Activated CD4-positive, alpha-beta T cell treated with anti-CD3 and anti-CD28 coated beads, Interleukin-2, Interleukin-4, amounts not matched to agents 100 ng/mL and 50 ng/mL, durations not matched to agents 16 hours and 8 hours (primary cell): ENCODE measurements around the gene MTUS2.

Experiments used
- DNase-seq: peaks from one replicate; pipeline ENCODE4 v3.0.0-alpha.2; 2020; ENCODE audit warnings: low spot score

Gene MTUS2

DNA sequence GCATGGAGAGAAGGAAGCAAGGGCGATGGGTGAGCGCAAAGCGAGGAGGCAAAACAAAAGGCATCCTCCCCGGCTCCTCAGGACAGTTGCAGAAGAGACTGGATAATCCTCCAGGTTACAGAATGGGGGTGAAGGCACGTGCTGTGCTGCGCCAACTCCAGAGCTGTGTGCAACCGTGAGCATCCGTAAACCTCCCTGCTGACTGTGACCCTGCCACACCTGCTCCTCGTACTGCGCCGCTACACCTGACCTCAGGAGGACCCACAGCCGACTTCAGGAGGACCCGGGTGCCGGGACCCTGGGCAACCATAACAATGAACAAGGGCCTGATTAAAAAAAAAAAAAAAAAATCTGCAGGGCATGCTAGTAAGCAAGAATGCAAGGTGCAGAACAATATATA is 706.6 kb downstream of the MTUS2 start:
- no peak for DNase-seq

DNA sequence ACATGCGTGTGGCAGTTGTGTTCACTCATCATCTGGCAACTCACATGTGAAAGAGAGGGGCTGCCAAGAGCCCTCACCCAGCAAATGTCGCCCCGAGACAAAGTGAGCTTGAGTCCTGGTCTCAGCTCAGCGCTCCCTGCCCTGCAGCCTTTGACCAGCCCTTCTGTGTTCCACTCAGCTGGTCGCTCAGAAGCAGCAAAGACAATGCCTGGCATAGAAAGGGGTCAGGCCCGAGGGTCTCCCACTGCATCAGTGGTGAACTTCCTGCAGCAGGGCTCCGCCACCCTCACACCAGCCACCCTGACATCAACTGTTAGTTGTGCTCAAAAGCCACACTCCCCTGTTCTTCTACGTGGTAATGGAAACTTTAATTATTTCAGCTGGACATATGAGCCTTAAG is 707.4 kb downstream of the MTUS2 start:
- DNase-seq, result no peak

DNA sequence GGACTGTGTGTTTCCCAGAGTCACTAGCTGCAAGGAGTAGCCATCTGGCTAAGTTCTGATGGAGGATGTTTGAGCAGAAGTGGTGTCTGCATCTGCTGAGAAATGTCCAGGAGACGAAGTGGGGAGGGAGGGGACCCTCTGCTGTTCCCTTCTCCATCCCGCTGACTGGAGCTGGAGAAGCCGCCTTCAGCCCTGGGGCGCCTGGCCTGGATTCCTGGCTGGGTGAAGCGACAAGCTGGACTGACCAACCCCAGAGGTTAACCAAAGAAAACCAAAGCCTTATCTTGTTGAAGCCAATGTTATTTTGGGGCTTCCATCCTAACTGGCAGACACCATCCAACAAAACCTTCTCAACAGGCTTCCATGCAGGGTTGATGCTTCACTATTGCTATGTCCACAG is 707.8 kb downstream of the MTUS2 start:
- no peak for DNase-seq

DNA sequence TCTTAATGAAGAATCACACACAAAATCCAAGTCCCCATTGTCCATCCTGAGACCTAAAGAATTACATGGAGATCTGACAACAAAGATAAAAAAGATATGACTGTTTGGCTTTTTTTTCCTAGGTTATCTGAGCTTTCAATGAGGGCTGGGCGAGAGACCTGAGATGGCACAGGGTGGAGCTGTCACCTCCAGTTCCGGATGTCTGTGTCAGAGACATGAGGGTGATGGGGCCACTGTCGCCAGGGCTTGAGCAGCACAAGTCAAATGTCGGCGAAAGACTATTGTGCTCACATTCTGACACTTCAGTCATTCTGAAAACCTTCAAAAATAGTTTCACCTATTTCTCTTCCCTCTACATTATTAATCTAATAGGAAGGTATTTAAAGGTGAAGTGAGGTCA is 709.6 kb downstream of the MTUS2 start:
- DNase-seq, result no peak

DNA sequence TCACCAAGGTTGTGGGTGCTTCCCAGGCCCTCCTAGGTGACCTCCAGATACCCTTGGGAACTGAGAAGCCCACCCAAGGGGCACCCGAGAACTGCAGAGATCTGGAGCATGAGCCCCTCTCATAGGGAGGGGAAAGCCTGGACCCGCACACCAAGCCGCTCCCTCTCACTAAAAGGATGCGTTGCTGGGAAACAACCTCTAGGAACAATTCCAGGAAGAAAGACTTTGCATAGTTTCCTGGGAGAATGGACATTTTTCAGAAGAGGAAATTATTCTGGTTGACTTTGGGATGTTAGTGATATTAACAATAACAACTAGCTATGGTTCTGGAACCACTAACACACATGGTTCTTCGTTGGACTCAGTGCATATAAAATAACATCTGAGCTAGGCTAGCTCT is 710.8 kb downstream of the MTUS2 start:
- no peak for DNase-seq

DNA sequence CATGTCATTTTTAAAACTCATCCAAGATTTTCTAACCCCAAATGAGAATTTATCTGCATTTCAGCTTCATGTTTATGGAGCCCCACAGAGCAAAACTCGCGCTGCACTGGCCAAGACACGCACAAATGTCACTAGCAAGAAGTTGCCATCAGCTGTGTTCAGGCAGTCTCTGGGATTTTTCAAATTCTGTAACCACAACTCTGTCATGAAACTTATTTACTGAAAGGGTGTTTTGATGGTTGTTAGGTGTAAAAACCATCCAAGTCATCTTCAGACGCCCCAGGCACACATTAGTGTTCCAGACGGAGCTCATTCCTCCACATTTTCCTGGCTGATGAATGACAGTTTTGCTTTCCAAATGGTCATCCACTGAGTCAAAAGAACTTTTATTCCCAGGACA is 712.0 kb downstream of the MTUS2 start:
- no peak for DNase-seq

DNA sequence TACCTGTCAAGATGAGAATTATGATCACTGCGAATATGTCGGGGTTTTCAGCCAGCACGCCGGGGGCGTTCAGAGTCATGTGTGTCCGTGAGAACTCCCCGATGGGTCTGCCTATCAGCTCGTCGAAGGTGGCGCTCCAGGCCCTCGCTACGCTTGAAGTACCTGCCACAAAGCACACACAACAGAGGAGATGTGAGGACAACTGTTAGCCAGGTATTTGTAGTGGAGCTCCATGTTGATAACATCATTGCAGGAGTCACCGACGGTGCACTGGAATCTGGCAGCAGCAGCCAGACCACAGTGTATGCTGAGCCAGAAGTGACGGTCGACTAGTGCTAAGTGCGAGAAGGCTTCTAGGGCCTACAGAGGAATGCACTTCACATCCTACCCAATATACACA is 712.7 kb downstream of the MTUS2 start:
- no peak for DNase-seq

DNA sequence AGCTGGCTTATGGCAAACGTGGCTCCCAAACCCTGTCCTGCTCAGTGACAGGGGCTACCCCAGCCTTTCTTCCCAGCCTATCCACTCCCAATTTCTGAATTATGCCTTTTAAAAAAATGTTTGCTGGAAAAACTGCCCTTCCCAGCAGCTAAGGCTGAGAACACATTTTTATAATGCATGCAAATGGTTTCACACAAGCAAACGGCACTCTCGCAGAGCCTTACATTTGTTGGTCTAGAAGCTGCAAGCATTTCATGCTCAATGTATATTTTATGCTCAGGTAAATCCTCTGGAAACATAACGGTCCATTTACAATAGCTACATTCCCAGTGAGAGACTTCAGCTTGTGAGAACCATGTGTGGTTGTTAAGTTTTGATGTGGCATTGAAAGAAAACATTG is 713.9 kb downstream of the MTUS2 start:
- DNase-seq, result no peak

DNA sequence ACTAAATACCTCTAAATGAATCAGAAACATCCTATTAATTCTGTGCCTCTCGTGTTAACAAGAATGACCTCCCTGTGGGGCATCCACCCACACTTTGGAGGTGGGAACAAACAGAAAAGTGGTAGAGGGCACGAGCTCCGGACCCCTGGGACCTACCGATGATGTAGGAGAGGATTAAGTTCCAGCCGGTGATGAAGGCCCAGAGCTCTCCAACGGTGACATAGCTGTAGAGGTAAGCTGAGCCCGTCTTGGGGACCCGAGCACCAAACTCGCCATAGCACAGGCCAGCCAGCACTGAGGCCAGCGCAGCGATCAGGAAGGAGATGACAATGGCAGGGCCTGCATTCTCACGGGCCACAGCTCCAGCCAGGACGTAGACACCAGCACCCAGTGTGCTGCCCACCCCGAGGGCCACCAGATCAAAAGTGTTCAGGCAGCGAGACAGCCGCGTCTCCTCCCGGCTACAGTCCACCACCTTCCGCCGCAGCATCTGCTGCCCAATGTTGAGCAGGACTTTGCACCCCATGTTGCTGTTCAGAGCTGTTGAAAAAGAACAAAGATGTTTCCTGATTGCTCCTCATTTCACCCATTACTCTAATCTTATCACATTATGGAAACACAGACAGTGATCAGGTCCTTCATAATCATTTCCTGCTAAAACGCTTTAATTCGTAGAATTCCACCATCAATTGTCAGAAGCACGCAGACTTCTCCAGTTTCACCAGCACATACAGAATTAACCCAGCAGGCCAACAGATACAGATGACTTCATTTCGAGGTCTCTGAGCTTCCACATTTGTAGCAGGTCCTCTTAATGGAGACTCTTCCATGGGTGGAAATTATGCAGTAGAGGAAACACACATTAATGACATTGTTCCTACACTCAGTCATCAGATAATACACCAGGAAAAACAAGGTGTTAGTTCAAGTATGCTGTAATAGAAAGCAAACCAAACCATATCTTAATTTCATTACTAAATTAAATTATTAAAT is 715.8 kb downstream of the MTUS2 start:
- no peak for DNase-seq

DNA sequence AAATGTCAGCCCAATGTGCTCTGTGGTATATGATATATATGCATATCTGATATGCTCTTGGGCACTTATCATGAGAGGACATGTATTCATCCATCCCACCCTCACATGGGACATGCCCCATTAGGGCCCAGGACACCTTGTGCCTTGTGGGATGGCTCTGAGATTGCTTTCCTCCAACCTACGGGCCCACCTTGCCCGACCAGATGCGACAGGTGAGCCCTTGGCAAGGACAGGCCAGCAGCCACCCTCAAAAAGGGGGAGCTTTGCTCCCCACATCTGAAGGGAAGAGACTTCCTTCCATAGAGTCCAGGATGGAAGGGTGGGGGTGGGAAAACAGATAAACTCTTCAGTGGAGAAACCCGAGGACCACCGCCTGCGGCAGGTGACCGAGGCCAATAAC is 716.7 kb downstream of the MTUS2 start:
- DNase-seq, result no peak

DNA sequence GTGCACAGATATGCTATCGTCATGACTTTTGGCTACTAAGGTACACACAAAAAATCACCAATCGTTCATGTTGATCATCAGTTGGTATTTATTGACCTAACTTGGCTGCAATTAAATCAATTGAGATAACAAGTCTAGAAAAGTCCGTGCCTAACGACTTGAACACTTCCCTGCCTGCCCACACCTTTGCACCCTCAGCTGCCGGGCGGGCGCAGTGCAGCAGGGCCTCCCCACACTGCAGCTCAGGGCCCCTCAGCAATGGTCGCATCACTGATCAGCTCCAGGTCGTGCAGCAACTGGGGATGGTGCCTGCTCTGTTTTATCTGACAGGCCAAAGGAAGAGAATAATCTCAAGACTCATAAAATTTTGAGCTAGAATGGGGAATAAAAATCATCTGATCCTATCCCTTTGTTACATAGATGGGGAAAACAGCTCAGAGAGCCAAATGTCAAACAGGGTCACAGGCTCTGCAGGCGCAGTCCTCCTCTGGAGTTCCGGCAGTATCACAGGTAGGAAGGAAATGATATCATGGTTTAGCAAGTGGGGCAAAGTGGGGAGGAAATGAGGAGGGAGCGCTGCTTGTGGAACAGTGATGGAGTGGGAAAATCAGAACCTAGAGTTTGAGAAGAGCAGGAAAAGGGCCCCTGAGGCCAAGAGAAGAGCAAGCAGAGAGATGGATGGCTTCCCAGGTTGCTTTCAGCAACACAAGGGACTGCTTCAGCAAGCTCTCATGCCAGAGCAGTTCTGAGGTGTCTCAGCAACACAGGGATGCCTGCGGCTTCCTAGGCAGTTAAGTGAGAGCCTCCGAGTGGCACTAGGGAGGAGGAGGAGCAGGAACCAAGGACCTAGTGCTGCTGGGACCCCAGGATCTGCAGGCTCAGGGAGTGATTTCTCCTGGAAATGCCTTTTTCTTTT is 717.9 kb downstream of the MTUS2 start:
- DNase-seq, result no peak

DNA sequence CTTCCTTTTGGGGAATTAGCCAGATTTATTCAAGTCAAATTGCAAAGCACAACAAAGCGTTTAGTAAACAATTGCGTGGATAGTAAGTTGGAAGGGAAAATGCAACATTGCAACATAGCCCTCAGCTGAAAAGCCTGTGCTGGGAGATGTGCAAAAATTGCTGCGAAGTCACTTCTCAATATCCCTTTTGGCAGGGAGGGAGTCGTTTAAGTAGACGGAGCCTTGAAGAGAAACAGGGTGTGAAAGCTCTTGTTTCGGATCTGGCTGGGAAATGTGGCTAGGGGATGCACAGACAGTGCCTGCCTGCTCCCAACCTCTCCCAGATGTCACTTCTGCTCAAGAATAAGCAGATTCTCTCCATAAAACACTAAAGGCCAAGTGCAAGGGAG is 718.5 kb downstream of the MTUS2 start:
- DNase-seq, result no peak

DNA sequence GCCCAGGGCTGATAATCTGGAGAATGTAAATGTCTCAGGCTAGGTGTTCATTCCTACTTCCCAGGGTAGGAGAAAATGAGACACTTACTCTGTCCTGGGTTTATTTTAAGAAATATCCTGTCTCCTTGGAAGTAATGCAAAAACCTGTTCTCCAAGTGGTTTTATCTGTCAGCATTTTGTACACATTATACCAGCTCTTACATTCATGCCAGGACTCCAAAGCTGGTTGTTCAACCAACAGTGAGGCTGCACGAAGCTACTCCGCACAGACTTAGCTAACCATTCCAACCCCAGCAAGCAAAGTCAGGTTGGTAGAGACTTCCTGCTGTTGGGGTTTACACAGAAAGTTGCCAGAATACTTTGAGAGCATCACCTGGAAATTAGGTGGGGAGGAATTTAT is 719.7 kb downstream of the MTUS2 start:
- DNase-seq, result no peak

DNA sequence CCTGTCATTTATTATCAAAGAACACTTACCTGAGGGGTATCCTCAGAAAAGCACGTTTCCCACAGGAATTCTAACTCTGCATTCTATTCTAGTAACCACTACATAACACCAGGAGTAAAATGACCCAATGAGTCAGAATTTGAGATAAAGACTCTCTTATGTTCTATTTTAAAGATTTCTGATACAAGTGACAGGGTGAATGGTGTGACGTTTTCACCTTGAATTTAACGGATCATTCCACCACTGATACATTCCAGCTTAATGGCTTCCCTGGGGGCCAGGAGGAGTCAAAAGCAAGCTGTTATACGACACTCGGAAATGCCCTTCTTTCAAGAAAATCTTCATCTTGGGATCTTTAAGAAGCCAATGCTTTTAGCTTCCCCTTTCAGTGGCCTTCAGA is 720.2 kb downstream of the MTUS2 start:
- DNase-seq, result no peak

DNA sequence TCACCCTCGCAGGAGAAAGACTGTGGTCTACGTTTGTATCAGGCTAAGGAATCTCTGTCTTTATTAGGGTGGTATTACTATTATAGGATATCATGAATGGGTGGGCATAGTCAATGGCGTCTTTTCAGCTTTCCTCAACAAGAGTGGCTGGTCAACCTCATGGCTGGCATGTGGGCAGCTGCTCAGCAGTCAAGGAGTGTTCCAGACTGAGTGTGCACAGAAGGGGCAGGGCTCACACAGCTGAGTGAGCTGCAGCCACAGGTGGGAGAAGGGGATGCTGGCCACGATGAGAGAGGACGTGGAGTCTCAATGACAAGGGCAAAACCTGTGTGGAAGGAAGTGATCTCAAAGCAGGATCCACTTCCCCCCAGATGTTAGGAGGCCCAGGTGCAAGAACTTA is 720.7 kb downstream of the MTUS2 start:
- DNase-seq, result no peak

DNA sequence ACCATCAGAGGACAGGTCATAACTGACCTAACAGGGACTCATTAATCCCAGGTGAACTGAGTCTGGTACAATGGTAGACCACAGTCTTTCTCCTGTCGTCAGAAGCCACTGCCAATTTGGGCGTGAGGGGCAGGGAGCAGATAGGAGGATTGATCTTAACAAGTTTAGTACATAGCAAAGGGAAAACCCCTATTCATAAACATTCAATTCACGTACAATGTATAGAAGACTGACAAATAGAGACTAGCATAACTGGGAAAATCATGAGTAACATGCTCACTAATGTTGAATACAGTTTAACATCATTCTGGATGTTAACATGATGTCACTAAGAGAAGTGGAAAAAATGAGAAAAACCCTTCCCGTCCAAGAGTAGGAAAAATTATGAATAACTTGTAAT is 721.3 kb downstream of the MTUS2 start:
- DNase-seq, result no peak

DNA sequence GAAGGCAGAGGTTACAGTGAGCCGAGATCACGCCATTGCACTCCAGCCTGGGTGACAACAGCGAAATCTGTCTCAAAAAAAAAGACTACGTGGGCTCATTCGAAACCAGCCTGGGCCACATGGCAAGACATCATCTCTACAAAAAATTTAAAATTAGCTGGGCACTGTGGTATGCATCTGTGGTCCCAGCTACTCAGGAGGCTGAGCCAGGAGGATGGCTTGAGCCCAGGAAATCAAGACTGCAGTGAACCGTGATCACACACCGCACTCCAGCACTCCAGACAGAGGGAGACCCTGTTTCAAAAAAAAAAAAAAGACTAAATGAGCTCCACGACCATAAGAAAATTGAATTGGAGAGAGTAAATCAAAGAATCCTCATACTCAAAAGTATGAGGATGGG is 722.2 kb downstream of the MTUS2 start:
- DNase-seq, result no peak

DNA sequence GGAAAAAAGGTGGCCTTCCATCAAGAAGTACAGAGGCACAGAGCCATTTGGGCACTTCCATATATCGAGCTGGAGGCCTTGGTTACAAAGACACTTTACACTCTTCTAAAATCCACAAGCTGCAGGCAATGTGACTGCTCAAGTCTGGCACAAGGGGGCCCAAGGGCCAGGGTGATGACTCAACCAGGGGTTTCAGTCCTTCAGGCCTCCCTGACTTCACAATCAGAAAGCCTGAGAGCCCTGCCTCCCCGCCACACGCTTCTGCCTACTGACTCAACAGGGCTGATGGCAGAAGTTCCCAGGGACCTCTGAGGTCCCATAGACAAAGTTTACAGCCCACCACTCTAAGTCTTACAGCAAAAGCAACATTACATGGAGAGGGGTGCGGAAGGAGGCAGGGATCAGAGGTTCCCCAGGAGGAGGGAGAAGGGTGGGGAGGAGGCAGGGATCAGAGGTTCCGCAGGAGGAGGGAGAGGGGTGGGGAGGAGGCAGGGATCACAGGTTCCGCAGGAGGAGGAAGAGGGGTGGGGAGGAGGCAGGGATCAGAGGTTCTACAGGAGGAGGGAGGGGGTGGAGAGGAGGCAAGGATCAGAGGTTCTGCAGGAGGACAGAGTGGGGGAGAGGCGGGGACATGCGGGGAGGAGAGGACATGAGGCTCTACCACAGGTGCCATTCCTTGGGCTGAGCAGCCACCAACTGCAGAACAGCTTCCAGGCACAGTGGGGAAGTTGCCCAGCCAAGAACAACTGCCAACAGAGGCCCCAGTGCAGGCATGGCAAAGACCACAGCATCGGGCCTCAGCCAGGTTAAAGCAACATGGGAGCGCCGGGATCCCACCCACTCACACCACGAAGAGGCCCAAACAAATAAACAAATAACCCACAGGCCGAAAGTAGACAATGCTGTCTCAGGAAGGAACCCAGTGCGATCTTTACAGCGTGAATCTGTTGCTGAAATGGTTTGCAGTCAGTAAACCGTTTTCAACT is 723.4 kb downstream of the MTUS2 start:
- peak; percentile 71 for DNase-seq

DNA sequence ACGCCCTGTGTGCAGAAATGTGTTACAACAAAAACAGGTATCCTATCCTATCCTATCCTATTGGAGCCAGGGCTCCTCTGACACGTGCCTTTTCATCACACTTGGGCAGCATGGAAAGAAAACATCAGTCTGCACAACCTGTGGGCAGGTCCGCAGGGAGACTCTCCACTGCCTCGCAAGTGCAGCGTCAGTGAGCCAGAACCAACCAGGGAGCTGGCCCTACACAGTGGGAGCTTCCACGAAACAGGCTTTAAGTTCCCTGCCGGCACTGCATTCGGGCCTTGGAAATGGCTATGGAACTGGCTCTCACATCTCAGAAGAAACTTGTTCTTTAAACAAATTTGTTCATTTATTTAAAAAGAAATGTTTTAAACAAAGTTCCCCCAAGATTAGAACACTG is 725.8 kb downstream of the MTUS2 start:
- no peak for DNase-seq

DNA sequence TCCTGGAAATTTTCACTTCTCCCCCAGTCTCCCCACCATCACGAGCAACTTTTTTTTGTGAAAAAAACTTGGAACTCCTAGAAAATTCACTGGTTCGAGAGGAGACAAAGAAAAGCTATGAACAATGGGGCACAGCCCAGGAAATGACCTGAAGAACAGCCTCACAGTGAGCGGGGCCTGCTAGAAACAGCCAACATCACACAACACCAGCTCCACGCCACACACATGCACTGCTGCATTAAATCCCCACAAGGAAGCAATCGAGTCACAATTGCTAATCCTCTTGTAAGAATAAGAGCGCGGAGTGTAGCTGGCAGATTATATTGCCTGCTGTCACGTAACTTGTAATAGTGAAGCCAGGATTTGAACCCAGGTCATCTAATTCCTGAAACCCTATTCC is 726.5 kb downstream of the MTUS2 start:
- DNase-seq, result no peak

DNA sequence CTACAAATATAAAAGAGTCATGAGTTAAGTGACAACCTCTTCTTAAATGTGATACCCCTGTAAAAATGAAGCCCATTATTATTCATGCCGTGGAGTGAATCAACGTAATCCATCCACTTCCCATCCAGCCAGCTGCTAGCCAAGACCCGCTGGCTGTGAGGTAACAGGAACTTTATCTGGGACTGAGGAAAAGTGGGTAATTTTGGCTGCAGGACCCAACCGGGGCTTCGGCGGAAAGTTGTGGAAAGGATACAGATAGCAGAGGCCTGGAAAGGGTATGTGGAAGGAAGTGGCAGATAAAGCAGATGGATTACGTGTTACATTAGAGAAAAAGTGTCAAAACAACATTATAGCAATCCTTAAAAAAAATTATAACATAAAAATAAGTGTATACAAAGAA is 727.0 kb downstream of the MTUS2 start:
- no peak for DNase-seq

DNA sequence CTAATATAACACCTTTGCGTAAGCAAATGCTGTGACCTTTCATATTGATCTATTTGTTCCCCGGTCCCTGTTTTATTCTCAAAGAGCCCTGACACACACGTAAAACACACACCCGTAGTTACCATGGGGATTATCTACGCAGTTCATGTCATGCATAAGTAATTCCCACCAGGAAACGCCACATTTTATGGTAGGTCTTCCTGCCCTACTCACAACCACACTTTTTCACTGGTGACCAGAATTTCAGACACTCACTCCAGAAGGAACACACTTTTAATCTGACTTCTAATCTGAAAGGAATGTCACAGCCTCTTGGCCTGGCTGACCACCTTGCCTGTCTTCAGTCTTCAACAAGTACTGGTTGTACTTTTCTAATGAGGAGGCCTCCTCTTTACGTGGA is 728.6 kb downstream of the MTUS2 start:
- DNase-seq, result no peak
